Panc1 (cell line): ENCODE data around the gene ADAM23.

Experiments
- POLR2AphosphoS5 ChIP-seq: IDR thresholded peaks from 2 replicates; pipeline ENCODE4 v1.6.1; 2012; ENCODE audit warnings: mild to moderate bottlenecking, low read depth, low read length, moderate library complexity
- TF ChIP-seq, protein P1 (sequence below): fragments of 450-650 bp; IDR thresholded peaks from 2 replicates; pipeline ENCODE4 v1.5.1; 2017; ENCODE audit warnings: mild to moderate bottlenecking

DNA sequence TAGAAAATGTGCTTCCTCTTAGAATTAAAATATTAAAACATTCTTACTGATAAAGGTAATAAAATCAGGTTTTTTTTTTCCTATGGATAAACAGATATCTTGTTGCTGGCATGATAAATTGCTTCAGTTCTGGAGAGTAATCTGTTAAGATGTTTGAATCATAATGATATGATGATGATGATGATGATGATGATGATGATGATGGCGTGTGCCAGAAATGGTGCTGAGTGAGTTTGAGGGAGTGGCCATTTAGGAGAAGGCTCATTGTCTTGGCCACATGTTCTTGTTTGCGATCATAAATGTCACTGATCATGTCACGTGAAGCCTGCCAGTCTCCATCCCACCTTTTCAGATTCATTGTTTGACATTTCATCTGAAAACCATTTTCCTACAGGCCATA is 35.0 kb downstream of the ADAM23 start:
- TF ChIP-seq, protein P1, sequence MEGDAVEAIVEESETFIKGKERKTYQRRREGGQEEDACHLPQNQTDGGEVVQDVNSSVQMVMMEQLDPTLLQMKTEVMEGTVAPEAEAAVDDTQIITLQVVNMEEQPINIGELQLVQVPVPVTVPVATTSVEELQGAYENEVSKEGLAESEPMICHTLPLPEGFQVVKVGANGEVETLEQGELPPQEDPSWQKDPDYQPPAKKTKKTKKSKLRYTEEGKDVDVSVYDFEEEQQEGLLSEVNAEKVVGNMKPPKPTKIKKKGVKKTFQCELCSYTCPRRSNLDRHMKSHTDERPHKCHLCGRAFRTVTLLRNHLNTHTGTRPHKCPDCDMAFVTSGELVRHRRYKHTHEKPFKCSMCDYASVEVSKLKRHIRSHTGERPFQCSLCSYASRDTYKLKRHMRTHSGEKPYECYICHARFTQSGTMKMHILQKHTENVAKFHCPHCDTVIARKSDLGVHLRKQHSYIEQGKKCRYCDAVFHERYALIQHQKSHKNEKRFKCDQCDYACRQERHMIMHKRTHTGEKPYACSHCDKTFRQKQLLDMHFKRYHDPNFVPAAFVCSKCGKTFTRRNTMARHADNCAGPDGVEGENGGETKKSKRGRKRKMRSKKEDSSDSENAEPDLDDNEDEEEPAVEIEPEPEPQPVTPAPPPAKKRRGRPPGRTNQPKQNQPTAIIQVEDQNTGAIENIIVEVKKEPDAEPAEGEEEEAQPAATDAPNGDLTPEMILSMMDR: no peak
- TF ChIP-seq POLR2AphosphoS5: no peak
